Measurements from ENCODE around the gene NUP42. TPM values are rescaled to one million over a fixed set of nuclear protein-coding genes. Genes with fewer than 3 reads are reported as not detected.

The NUP42 gene
- total RNA-seq, 1 experiment from 2014 or later, result 38.6 TPM

- no peaks in the 10 kb centered on the region for H3K27me3 Mint-ChIP-seq (ENCODE audit: insufficient read depth, unreplicated experiment)
- Histone ChIP-seq H3K4me3 (ENCODE audit: low read depth, low read length) (no peak overlapping the region), H3K27me3 (replicated peaks; ENCODE audit: control insufficient read depth, insufficient read depth, low read length) (no peaks in the 10 kb centered on the region), H3K9me3 (no peaks in the 10 kb centered on the region), H3K4me1 (peaks cover 9% of the 10 kb centered on the region), H3K36me3 (ENCODE audit: control insufficient read depth, insufficient read depth, low read length) (no peaks in the 10 kb centered on the region)
- no peak for DNase-seq
- H3K27ac Mint-ChIP-seq (ENCODE audit: unreplicated experiment), result no peak overlapping the region
- H3K4me1 Mint-ChIP-seq (ENCODE audit: low read depth, unreplicated experiment), result no peaks in the 10 kb centered on the region
- H3K4me3 Mint-ChIP-seq (ENCODE audit: unreplicated experiment), result no peak overlapping the region
- no TSS peak for BruUV-seq (replicated peaks)
- no peaks in the 10 kb centered on the region for H3K36me3 Mint-ChIP-seq (ENCODE audit: insufficient read depth, unreplicated experiment)
- intact Hi-C loops (cut with micrococcal nuclease; ENCODE audit: unreplicated experiment), result no loop called here
- POLR2A ChIA-PET, result no interaction called here
- no peak for TF ChIP-seq CTCF (IDR thresholded peaks at IDR 0.05; ENCODE audit: insufficient read depth in 1 of 2, low read depth in 1 of 2, low read length in 1 of 2, severe bottlenecking in 1 of 2, unreplicated experiment in 1 of 2)
- CTCF ChIA-PET, result no interaction called here
- no peaks in the 10 kb centered on the region for H3K9me3 Mint-ChIP-seq (ENCODE audit: unreplicated experiment)
These were observed 34.2 kb downstream of the NUP42 start for GRCh38 chr7:23216021-23216420.

DNA sequence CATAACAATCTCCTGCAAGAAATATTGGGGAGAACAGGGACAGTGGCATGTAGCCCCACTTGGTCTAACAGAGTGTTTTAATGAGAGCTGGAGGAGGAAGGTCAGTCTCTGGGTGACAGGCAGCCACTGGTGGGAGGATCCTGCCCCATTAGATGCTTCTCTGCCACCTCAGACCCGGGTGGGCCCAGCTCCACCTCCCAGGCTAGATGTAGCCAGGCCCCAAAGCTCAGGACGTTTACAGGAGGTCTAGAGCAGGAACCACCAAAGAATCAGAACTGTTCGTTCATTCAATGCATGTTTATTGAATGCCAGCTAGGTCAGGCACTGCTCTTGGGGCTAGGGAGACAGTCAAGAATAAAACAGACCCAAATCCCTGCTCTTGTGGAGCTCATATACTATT, 36.3 kb downstream of the NUP42 start:
- ChIA-PET CTCF (no interaction called here), POLR2A (no interaction called here)
- H3K27me3 Mint-ChIP-seq (ENCODE audit: insufficient read depth, unreplicated experiment), result no peaks in the 10 kb centered on the region
- H3K4me1 Mint-ChIP-seq (ENCODE audit: low read depth, unreplicated experiment), result no peaks in the 10 kb centered on the region
- intact Hi-C loops (cut with micrococcal nuclease; ENCODE audit: unreplicated experiment), result no loop called here
- H3K4me3 Mint-ChIP-seq (ENCODE audit: unreplicated experiment), result no peak overlapping the region
- DNase-seq, result no peak
- BruUV-seq (replicated peaks), result no TSS peak
- no peak for TF ChIP-seq CTCF (IDR thresholded peaks at IDR 0.05; ENCODE audit: insufficient read depth in 1 of 2, low read depth in 1 of 2, low read length in 1 of 2, severe bottlenecking in 1 of 2, unreplicated experiment in 1 of 2)
- no peaks in the 10 kb centered on the region for H3K36me3 ChIP-seq (ENCODE audit: control insufficient read depth, insufficient read depth, low read length)
- no peak overlapping the region for H3K27ac Mint-ChIP-seq (ENCODE audit: unreplicated experiment)
- H3K4me3 ChIP-seq (ENCODE audit: low read depth, low read length), result no peak overlapping the region
- H3K27me3 ChIP-seq (replicated peaks; ENCODE audit: control insufficient read depth, insufficient read depth, low read length), result no peaks in the 10 kb centered on the region
- H3K9me3 Mint-ChIP-seq (ENCODE audit: unreplicated experiment), result no peaks in the 10 kb centered on the region
- H3K9me3 ChIP-seq, result no peaks in the 10 kb centered on the region
- H3K36me3 Mint-ChIP-seq (ENCODE audit: insufficient read depth, unreplicated experiment), result no peaks in the 10 kb centered on the region
- H3K4me1 ChIP-seq, result no peaks in the 10 kb centered on the region

DNA sequence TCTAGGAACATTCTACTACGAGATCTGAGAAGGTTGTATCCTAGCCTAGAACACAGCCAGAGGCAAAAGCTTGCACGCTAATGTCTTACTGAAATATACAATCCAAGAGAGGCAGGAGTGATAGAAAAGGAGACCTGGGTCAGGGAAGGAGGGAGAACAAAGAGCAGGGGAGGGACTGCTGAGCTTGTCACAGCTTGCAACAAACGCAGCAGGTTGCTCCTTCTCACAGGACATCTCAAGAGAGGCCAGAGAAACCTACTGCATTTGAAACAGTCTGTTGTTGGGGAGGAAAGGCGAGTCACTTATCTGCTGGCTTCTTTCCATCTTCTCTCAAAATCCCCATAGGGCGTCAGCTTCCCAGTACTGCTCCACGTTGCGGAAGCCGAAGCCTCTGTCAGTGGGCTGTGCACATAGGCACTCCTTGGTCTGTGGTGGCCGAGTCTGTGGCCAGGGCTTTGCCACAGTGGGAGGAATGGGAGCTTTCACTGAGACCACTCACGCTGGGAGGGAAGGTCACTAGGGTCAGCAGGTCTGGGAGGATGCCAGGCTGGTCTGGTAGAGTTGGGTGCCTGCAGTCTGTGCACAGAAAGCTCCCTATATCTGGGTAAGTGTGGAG, 39.0 kb downstream of the NUP42 start:
- DNase-seq, result no peak
- no peak for TF ChIP-seq CTCF (IDR thresholded peaks at IDR 0.05; ENCODE audit: insufficient read depth in 1 of 2, low read depth in 1 of 2, low read length in 1 of 2, severe bottlenecking in 1 of 2, unreplicated experiment in 1 of 2)
- no peak overlapping the region for H3K4me3 Mint-ChIP-seq (ENCODE audit: unreplicated experiment)
- no peak overlapping the region for H3K4me3 ChIP-seq (ENCODE audit: low read depth, low read length)
- no peaks in the 10 kb centered on the region for H3K4me1 ChIP-seq
- no peaks in the 10 kb centered on the region for H3K36me3 Mint-ChIP-seq (ENCODE audit: insufficient read depth, unreplicated experiment)
- ChIA-PET CTCF (no interaction called here), POLR2A (no interaction called here)
- no peaks in the 10 kb centered on the region for H3K36me3 ChIP-seq (ENCODE audit: control insufficient read depth, insufficient read depth, low read length)
- no peaks in the 10 kb centered on the region for H3K9me3 ChIP-seq
- H3K27me3 ChIP-seq (replicated peaks; ENCODE audit: control insufficient read depth, insufficient read depth, low read length), result no peaks in the 10 kb centered on the region
- H3K4me1 Mint-ChIP-seq (ENCODE audit: low read depth, unreplicated experiment), result no peaks in the 10 kb centered on the region
- peaks cover 3% of the 10 kb centered on the region for H3K27me3 Mint-ChIP-seq (ENCODE audit: insufficient read depth, unreplicated experiment)
- H3K9me3 Mint-ChIP-seq (ENCODE audit: unreplicated experiment), result no peaks in the 10 kb centered on the region
- intact Hi-C loops (cut with micrococcal nuclease; ENCODE audit: unreplicated experiment), result no loop called here
- H3K27ac Mint-ChIP-seq (ENCODE audit: unreplicated experiment), result no peak overlapping the region
- no TSS peak for BruUV-seq (replicated peaks)
